GM12878 (cell line): Measurements from ENCODE around the gene DVL2. TPM values are rescaled to one million over a fixed set of nuclear protein-coding genes. Genes with fewer than 3 reads are reported as not detected.

Experiments used
- BCL11A ChIP-seq: IDR thresholded peaks from 2 replicates; pipeline ENCODE4 v1.6.1; 2011; ENCODE audit warnings: low read depth, low read length
- BHLHE40 ChIP-seq, 2 experiments: fragments of 450-650 bp in 1 of 2; IDR thresholded peaks; 2 replicates each; pipeline ENCODE4 v1.6.1; 2011 to 2017; ENCODE audit warnings: low read depth in 2 of 2, borderline replicate concordance in 1 of 2, improper control_type of control experiment in 1 of 2, low read length in 1 of 2, mild to moderate bottlenecking in 1 of 2
- EED ChIP-seq: sonication (generic); IDR thresholded peaks from 2 replicates; pipeline ENCODE4 v1.6.1; 2016; ENCODE audit warnings: antibody characterized with exemption, low read depth
- EGR1 ChIP-seq, 2 experiments: IDR thresholded peaks; 1 replicate in 1 of 2; 2 replicates in 1 of 2; pipeline ENCODE4 v1.6.1; 2011 to 2012; ENCODE audit warnings: low read depth in 2 of 2, low read length in 2 of 2, borderline replicate concordance in 1 of 2, mild to moderate bottlenecking in 1 of 2, moderate library complexity in 1 of 2
- FOS ChIP-seq: IDR thresholded peaks from 3 replicates; pipeline ENCODE4 v1.6.1; 2011; ENCODE audit warnings: borderline replicate concordance; ENCODE audit not compliant: insufficient read length; ENCODE audit errors: extremely low read depth
- GABPA ChIP-seq: IDR thresholded peaks from 2 replicates; pipeline ENCODE4 v1.6.1; 2014; ENCODE audit warnings: antibody characterized with exemption, low read depth, mild to moderate bottlenecking, inconsistent platforms
- MLLT1 ChIP-seq: fragments of 450-650 bp; IDR thresholded peaks from 2 replicates; pipeline ENCODE4 v1.6.1; 2016; ENCODE audit warnings: mild to moderate bottlenecking
- NFYB ChIP-seq: IDR thresholded peaks from 2 replicates; pipeline ENCODE4 v1.6.1; 2011; ENCODE audit warnings: low read depth, mild to moderate bottlenecking, low read length, improper control_type of control experiment, moderate library complexity; ENCODE audit not compliant: insufficient read depth
- POU2F2 ChIP-seq: IDR thresholded peaks from 3 replicates; pipeline ENCODE4 v1.6.1; 2011; ENCODE audit warnings: low read depth, mild to moderate bottlenecking, low read length, borderline replicate concordance
- RB1 ChIP-seq: fragments of 450-650 bp; formaldehyde crosslinking; IDR thresholded peaks from 2 replicates; pipeline ENCODE4 v1.6.1; 2017; ENCODE audit warnings: mild to moderate bottlenecking, borderline replicate concordance
- STAT1 ChIP-seq: fragments of 450-650 bp; conservative IDR thresholded peaks from 2 replicates; pipeline ENCODE4 v1.6.1; 2014; ENCODE audit warnings: antibody characterized with exemption, mild to moderate bottlenecking
- STAT3 ChIP-seq: IDR thresholded peaks from 2 replicates; pipeline ENCODE4 v1.6.1; 2011; ENCODE audit warnings: low read depth, low read length, improper control_type of control experiment
- YY1 ChIP-seq: IDR thresholded peaks from 2 replicates; pipeline ENCODE4 v1.6.1; 2011; ENCODE audit warnings: low read depth, mild to moderate bottlenecking, low read length
- ZNF592 ChIP-seq: fragments of 450-650 bp; IDR thresholded peaks from 2 replicates; pipeline ENCODE4 v1.6.1; 2017; ENCODE audit warnings: mild to moderate bottlenecking, moderate library complexity
- polyA plus RNA-seq, 11 experiments: library from polyadenylated mRNA; depleted of rRNA in 4 of 11; unstranded in 6 of 11; stranded (reverse) in 5 of 11; fragments of >200 nt; fragmentation: Nextera tagmentation in 4 of 11; fragmentation: Illumina TruSeq in 1 of 11; extraction: Ambion mirVana in 4 of 11; extraction: Trizol in 1 of 11; gene quantifications; 1 replicate in 1 of 11; 2 replicates in 10 of 11; pipeline versions ENCODE4 v1.2.1 to v1.2.3, GENCODE V29; 2011 to 2016; ENCODE audit warnings: inconsistent platforms in 2 of 11, missing spikeins in 2 of 11, low read depth in 1 of 11
- total RNA-seq, 4 experiments: library from RNA; depleted of rRNA in 3 of 4; stranded (reverse); fragments of >200 nt in 3 of 4; fragmentation: Illumina TruSeq in 1 of 4; extraction: Trizol in 1 of 4; gene quantifications; 2 replicates each; pipeline versions ENCODE4 v1.2.1 to v1.2.3, GENCODE V29; 2013 to 2021
- TF ChIP-seq, protein P1 (sequence below): fragments of 450-650 bp; IDR thresholded peaks from 2 replicates; pipeline ENCODE4 v1.6.1; 2017; ENCODE audit warnings: low read depth, mild to moderate bottlenecking, moderate library complexity
- TF ChIP-seq, protein P2 (sequence below): fragments of 150-350 bp; IDR thresholded peaks from 2 replicates; pipeline ENCODE4 v1.6.1; 2014; ENCODE audit warnings: mild to moderate bottlenecking, low read depth, low read length

Gene DVL2
- total and polyA plus RNA-seq, 10 of the 15 experiments (the other 5 are each of a cell fraction or from before 2014, with no cell fraction given), result 0.97 to 44.8 (median 23.2) TPM

- TF ChIP-seq, protein P1, sequence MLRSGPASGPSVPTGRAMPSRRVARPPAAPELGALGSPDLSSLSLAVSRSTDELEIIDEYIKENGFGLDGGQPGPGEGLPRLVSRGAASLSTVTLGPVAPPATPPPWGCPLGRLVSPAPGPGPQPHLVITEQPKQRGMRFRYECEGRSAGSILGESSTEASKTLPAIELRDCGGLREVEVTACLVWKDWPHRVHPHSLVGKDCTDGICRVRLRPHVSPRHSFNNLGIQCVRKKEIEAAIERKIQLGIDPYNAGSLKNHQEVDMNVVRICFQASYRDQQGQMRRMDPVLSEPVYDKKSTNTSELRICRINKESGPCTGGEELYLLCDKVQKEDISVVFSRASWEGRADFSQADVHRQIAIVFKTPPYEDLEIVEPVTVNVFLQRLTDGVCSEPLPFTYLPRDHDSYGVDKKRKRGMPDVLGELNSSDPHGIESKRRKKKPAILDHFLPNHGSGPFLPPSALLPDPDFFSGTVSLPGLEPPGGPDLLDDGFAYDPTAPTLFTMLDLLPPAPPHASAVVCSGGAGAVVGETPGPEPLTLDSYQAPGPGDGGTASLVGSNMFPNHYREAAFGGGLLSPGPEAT, result peak; percentile 76; the same call in 1 of the 2 replicates
- peak; percentile 51 for TF ChIP-seq EED
- TF ChIP-seq STAT3, result no peak
- TF ChIP-seq ZNF592, result no peak
- peak; percentile 95 for TF ChIP-seq GABPA
- TF ChIP-seq MLLT1, result 0 out of 2 replicates have a peak, but pooled peaks have one; percentile 50
- peak in 1 of 2 experiments; percentile 27; a peak in 1 of 3 replicates for TF ChIP-seq EGR1 (IDR thresholded peaks at IDR 0.05; ENCODE audit: borderline replicate concordance in 1 of 2, low read depth in 2 of 2, low read length in 2 of 2)
- peak; percentile 68; the same call in 1 of the 2 replicates for TF ChIP-seq RB1
- TF ChIP-seq, protein P2, sequence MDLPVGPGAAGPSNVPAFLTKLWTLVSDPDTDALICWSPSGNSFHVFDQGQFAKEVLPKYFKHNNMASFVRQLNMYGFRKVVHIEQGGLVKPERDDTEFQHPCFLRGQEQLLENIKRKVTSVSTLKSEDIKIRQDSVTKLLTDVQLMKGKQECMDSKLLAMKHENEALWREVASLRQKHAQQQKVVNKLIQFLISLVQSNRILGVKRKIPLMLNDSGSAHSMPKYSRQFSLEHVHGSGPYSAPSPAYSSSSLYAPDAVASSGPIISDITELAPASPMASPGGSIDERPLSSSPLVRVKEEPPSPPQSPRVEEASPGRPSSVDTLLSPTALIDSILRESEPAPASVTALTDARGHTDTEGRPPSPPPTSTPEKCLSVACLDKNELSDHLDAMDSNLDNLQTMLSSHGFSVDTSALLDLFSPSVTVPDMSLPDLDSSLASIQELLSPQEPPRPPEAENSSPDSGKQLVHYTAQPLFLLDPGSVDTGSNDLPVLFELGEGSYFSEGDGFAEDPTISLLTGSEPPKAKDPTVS, result no peak
- no peak for TF ChIP-seq BCL11A
- TF ChIP-seq FOS, result no peak
- 0 out of 3 replicates have a peak, but pooled peaks have one; percentile 35 for TF ChIP-seq POU2F2
- no peak; the same call in 1 of the 2 replicates for TF ChIP-seq STAT1
- peak in 1 of 2 experiments; percentile 17; a peak in 1 of 4 replicates for TF ChIP-seq BHLHE40 (IDR thresholded peaks at IDR 0.05; ENCODE audit: borderline replicate concordance in 1 of 2, low read depth in 2 of 2, low read length in 1 of 2)
- peak; percentile 95 for TF ChIP-seq YY1
- no peak for TF ChIP-seq NFYB
These were observed 5.0 kb upstream of the DVL2 start, which contains the start of gene PHF23 (continued) for GRCh38 chr17:7239091-7240027.
